Spleen (tissue), 7 donors: ENCODE measurements around the gene MED25.

Source experiments
- POLR2A ChIP-seq, 3 donors: fragments of 450-650 bp; IDR thresholded peaks; one replicate each; pipeline ENCODE4 v1.5.1; 2017; ENCODE audit warnings: antibody characterized with exemption in 3 of 3, mild to moderate bottlenecking in 1 of 3
- POLR2AphosphoS5 ChIP-seq, 3 donors: sonication (generic); formaldehyde crosslinking; IDR thresholded peaks; one replicate each; pipeline ENCODE4 v1.5.1; 2017; ENCODE audit warnings: antibody characterized with exemption in 3 of 3
- TF ChIP-seq, protein P1 (sequence below), 11 experiments: fragments of 200-600 bp in 7 of 11; fragments of 450-650 bp in 4 of 11; sonication (generic) in 4 of 11; IDR thresholded peaks in 8 of 11; conservative IDR thresholded peaks in 3 of 11; 1 replicate in 7 of 11; 2 replicates in 4 of 11; pipeline versions ENCODE4 v1.4.0 to v1.8.0; 2016 to 2021; ENCODE audit warnings: antibody characterized with exemption in 11 of 11, inconsistent platforms in 4 of 11, mild to moderate bottlenecking in 1 of 11
- donor health status: DM: no; HTN: no; CAD: no; lungs with moderate emphysema.
- donor health status: DM: no; HTN: no; CAD: no.
- donor health status: DM: no; HTN: no; CAD: no.

DNA sequence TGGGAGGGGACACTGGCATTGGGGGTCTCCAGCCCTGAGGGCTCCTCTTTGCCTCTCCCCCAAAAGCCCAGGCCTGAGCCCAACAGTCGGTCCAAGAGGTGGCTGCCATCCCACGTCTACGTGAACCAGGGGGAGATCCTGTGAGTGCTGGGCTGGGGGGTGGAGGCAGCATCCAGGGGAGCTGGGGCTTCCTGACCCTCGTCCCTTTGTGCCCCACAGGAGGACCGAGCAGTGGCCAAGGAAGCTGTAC, 39.7 kb downstream of the MED25 start:
- TF ChIP-seq POLR2A (IDR thresholded peaks at IDR 0.05) (no peak), POLR2AphosphoS5 (IDR thresholded peaks at IDR 0.05) (no peak)
- TF ChIP-seq, protein P1, sequence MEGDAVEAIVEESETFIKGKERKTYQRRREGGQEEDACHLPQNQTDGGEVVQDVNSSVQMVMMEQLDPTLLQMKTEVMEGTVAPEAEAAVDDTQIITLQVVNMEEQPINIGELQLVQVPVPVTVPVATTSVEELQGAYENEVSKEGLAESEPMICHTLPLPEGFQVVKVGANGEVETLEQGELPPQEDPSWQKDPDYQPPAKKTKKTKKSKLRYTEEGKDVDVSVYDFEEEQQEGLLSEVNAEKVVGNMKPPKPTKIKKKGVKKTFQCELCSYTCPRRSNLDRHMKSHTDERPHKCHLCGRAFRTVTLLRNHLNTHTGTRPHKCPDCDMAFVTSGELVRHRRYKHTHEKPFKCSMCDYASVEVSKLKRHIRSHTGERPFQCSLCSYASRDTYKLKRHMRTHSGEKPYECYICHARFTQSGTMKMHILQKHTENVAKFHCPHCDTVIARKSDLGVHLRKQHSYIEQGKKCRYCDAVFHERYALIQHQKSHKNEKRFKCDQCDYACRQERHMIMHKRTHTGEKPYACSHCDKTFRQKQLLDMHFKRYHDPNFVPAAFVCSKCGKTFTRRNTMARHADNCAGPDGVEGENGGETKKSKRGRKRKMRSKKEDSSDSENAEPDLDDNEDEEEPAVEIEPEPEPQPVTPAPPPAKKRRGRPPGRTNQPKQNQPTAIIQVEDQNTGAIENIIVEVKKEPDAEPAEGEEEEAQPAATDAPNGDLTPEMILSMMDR (IDR thresholded peaks at IDR 0.05 in 8 of 11, conservative IDR thresholded peaks at IDR 0.05 in 3 of 11): no peak
